Measurements from ENCODE around the gene CD180.
A peak's percentile ranks its signal among the peaks of the same experiment; 100 is the strongest.

Gene CD180

DNA sequence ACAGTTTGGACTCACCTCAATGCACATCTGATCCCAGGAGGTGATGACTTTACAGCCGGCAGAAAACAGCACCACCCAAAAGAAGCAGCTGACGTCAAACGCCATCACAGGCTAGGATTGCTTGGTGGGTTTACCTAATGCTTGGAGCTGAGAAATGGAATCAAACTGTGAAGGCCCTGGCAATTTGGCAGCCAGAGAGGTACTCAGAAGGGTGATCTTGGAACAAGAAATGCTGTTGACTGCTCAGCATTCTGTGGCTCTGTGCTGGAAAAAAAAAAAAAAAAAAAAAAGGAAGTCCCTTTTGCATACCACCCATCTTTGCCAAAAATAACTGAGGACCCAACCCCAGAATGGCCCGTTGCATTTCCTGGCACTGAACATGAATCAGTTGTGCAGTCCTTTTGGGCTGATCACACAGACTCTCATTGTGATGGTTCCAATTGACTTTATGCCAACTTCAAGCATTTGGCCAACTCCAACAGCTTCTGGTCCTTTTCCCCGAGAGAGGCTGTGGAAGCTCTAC is at the start of gene CD180:
Gene CD180, minus strand, starts transcription at position 263 of the 523 bp plus-strand sequence. Its CDS starts 158 bp downstream, at position 105.
- DNase-seq (ENCODE audit: low read depth in 2 of 2): no peak

DNA sequence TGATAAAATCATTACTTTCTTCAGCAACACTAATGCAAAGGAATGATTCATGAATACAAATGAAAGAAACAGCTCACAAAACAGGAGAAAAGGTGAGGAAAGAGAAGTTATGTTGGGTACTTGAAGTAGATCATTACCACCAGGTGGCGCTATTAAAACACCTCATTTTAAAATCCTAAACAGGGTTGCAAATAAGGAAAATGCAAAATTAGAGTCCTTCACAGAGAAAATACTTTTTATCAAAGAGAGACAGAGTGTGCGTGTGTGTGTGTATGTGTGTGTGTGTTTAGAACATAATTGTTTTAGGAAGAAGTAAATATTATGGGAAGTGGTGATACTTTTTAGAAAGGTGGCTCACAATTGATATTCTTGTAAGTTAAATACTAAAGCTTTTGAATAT is 49.5 kb upstream of the CD180 start:
- peak in 1 of 2 donors; percentile 18 for DNase-seq (ENCODE audit: low read depth in 2 of 2)

DNA sequence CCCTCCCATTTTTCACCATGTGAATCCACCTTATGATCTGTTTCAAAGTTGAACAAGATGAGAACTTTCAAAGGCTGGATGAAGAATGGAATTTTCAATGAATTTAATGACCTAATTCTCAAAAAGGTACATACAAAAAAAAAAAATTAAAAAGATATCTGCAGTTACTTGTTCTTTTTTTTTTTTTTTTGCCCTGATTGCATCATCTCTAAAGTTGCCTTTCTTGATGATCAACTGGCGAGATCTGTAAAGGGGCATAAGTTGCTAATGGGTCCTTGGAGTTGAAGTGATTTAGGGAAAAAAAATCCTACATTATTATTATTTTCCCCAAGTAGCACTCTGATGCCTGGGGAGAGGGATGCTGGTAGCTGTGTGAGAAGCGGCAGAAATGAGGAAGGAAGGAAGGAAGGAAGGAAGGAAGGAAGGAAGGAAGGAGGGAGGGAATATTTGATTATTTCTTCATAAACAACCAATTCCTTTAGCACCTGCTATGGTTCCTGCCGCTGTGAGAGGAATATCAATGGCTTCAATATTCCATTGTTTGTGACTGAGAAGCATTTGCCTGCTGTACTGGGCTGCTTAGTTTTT is 48.8 kb upstream of the CD180 start:
- DNase-seq (ENCODE audit: low read depth in 2 of 2): no peak

DNA sequence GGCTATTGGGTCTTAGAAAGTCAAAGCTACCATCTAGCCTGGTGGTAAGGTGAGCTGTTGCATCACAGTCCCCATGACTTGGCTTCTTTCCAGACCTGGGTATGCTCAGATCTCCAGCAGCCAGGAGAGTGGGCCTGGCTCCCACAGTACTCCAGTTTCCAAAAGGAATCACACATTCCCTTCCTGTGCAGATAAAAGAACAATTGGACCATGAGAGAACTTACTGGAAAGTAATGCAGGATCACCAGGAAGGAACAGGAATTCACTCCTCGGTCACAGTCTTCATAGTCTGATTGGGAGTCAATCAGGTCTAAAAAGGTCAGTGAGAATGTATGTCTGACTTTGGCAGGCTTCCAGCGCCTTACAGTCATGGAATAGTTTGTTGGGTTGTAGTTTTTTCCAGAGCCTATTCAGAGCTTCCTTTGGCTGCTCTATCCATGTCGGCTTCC is 47.8 kb upstream of the CD180 start:
- no peak for DNase-seq (ENCODE audit: low read depth in 2 of 2)

DNA sequence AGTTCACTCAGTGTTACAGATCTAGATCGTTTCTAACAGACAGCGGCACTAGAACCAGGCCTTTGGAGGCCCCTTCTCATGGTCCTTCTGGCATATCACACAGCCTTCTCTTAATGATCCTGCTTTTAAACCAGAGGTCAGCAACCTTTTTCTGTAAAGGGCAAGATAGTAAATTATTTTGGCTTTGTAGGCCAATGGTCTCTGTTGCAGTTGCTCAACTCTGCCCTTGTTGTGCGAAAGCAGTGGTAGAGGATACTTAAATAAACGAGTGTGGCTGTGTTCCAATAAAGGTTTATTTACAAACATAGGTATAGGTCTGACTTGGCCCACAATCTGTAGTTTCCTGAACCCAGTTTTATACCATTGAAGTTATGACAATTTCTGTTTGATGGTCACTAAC is 47.3 kb upstream of the CD180 start:
- DNase-seq (ENCODE audit: low read depth in 2 of 2): no peak

DNA sequence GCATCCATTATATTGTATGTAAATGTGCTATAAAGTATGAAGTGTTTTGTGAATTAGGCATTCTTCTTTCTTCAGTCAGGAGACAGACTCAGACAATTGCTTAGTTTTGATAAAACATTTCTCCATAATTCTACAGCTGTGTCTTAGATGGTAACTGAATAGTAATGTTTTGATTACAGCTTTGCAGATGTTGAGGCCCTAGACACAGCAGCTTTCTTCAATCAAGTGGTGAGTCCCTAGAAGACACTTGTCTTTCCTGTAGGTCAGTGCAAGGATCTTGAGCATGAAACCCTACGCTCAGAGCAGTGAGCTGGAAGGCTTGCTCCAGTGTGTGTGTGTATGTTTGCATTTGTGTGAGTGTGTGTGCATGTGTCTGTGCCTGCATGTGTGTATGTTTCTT is 46.8 kb upstream of the CD180 start:
- no peak for DNase-seq (ENCODE audit: low read depth in 2 of 2)

DNA sequence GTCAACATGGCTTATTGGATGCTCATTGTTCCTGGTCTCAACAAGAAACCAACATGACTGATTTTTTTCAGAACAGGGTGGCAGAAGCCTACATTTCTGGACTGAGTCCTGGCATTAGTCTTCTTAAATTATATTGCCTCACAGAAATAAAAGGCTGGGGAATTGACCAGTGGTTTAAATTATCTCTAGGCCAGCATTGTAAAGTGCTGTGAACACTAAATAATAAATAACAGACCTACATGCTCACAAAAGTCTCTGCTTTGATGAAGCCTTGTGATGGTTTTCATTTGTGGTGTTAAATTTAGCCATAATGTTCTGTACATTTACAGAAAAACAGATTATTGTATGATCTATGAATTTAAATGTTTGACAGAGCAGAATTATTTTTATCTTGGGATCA is 44.7 kb upstream of the CD180 start:
- DNase-seq (ENCODE audit: low read depth in 2 of 2): no peak

DNA sequence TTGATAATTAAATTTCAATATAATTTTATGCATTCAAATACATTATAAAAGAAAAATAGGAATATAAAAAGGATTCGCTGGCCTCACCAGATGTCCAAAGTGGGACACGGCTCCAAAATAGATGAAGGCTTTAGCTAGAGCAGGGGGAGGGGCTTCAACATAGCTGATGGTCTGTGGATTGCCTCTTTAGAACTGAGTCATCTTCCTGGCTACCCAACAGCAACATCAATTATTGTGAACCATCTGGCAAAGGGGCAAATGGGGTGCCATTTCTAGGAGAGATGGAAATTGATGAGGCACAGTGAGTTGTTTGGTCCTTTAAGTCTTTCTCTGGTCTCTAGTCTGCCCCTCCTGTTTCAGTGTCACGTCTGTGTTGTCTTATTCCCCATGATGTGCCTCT is 44.2 kb upstream of the CD180 start:
- no peak for DNase-seq (ENCODE audit: low read depth in 2 of 2)

DNA sequence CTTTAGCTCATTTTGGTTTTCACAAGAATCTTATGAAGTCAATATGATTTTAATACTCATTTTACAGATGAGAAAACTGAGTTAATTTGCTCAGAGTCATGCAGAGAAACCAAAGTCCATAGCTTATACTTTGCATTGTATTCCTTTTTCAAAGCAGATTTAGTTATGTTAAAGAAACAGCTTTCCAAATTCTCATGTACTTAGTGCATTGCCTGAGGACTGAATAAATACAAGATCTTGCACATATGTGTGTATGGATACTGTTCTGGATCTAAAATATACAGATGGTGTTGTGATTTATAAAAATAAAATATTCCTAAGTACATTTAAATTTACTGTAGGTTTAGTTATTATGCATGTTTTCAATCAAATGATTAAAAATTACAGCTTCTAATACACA is 43.5 kb upstream of the CD180 start:
- DNase-seq (ENCODE audit: low read depth in 2 of 2): no peak

DNA sequence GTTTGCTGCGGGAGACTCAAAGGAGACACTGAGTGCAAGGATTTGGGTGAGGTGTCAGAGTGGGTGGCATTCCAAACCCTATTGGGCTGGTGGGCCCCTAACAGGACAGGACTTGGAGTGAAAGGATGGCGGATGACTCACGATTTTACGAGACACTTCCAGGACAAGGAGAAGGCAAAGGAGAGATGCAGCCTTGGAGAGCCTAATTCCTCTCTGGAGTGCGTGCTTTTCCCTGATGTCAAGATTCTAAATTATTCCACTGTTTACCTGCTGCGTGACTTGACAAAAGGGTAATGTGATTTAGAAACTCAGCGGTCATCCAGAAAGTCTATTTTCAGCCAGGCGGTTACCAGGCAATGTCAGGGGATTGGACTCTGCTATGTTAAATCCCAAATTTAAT is 41.6 kb upstream of the CD180 start:
- no peak for DNase-seq (ENCODE audit: low read depth in 2 of 2)

DNA sequence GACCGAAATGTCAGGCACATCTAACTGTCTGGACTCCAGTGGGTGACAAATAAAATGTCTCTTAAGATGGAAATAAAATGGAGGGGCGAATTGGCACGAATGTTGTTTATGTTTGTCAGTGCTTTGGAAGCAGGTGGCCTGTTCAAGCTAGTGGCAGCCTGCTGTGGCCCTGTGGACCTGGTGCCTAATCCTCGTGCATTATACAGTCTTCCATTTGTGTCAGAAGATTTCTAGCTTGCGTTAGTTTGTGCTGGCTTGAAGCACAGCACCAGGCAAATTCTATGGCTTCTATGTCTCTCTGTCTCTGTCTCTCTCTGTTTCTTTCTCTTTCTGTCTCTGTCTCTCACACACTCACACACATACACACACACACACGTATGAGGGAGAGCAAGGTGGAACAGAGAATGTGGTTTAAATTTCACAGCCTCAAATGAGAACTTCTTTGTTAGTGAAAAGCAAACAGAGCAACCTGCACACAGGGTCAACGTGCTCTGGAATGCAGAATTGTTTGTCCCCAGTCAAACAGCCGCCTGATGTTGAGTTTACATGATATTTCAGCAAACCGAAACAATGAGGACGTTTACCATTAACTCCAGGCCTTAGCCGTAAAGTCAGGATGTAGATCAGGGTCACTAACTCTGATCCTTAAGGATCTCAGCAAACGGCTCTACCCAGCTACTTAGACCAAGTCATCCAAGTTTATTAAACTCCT is 39.0 kb upstream of the CD180 start:
- no peak for DNase-seq (ENCODE audit: low read depth in 2 of 2)

DNA sequence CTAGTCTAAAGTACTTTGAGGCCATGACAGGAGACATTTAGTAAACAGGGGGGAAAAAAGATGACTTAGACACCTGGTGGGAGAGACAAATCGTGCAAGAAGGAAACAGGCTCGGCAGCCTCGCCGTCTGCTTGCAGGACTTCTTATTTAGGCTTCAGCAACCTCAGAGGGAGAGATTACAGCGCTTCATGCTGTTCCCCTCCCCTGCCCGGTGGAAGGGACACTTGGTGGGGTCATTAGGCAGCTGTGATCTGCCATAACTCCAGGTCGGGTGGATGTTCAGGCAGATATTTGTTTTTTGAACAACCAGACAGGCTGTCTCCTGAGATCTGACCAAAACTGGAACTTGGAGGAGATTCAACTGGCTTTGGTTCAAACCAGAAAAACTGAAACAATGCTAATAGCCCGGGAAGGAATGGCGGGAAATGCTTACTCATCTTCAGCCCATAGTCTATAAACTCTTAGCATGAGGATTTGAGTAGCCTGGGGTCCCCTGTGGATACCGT is 38.1 kb upstream of the CD180 start:
- no peak for DNase-seq (ENCODE audit: low read depth in 2 of 2)

DNA sequence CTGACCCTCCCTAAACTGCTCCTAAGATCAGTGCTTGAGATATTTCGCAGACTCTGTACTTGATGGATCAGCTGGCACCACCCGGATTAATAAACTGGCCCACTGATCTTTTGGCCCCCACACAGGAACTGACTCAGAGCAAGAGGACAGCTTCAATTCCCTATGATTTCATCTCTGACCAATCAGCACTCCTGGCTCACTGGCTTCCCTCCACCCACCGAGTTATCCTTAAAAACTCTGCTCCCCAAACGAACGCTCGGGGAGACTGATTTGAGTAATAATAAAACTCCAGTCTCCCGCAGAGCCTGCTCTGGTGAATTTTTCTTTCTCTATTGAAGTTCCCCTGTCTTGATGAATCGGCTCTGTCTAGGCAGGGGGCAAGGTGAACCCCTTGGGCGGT is 36.5 kb upstream of the CD180 start:
- no peak for DNase-seq (ENCODE audit: low read depth in 2 of 2)

DNA sequence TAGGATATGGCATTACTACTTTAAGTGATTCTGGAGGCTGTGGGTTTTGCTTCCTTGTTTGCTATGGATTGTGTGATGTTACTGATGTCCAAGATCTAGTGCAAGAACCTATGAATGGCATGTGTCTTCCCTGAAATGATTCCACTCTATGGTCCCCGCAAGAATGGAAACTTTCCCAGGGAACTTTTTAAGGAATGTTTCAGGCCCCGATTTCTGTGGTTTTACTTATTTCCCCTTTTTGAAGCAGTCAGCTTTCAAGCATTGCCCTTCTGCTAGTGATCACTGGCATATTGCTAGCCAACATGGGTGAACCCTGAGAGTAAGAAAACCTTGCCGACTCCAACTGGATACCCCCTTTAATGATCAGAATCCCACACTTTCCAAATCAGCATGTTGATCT is 26.6 kb upstream of the CD180 start:
- DNase-seq (ENCODE audit: low read depth in 2 of 2): no peak

DNA sequence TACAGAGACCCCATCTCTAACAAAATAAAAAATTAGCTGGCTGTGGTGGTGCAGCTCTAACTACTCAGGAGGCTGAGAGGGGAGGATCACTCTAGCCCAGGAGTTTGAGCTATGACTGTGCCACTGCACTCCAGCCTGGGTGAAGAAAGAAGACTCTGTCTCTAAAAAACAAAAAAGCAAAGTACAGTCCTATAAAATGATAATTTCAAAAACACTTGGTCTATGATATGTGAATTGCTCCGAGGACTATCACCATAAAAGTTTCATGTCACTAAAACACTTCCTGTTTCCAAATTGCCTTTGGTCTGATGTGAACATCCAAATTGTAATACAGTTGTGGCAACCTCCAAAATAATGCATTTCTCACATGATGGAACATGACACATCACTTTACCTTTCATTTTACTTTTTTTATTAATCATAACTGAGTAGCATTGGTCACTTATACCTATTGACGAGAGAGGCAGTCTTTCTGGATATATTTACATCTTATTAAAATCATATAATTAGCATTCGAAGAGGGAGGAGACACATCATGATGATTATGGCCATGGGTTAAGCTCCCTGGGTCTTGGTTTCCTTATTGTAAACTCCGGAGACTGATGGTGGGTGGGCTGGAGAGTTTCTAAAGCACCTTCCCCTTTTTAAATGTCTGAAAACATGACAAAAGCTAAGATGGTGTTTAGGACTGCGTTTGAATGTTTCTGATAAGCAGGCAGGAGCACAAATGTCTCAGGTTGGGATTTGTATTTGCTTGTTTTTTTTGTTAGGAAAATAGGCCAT is 25.8 kb upstream of the CD180 start:
- no peak for DNase-seq (ENCODE audit: low read depth in 2 of 2)

DNA sequence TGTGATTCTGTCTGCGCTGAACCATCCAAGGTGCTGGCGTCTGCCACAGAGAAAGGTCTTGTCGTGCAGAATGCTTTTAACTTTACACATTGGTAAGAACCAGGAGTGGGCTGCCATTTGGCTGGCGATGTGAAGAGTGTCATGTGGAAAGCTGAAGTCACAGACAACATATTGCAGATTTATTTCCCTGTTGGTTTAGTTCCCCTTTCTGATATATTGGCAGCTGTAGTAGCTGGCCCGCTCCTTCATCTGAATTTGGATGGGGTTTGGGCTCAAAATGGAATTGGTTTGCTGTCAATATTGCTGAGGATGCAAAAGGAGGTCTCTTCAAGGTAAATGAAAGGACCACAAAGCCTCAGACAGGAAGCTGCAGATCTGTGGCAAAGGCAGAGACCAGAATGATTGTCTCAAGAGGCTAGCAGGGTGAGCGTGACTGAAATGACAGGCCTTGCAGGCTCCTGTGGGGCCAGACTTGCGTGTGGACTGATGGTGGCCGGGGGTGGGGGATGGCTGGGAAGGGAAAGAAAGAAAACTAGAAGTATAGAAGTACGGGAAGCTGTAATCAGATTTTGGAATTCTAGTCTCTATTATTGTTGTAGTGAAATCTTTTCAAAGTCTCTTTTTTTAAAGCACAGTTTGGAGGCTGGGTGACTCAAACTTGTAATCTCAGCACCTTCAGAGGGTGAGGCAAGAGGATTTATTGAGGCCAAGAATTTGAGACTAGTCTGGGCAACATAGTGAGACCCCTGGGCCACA is 25.1 kb upstream of the CD180 start:
- DNase-seq (ENCODE audit: low read depth in 2 of 2): no peak

DNA sequence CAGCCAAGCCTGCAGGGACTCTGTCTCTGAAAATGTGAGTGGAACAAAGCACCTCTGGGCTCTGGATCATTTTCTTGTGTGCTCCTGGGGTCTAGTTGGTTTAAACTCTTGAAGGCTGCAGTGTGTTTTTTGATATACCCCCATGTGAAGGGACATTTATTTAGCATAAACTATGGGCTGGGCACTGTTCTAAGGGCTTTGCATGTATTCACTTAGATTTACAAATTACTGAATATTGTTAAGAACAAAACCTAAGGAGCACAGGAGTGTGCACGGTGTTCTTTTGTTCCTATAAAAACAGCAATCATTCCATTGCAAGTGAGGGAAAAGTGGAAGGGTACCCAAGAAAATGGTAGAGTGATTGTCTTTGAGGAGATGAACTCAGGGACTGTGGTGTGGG is 20.0 kb upstream of the CD180 start:
- DNase-seq (ENCODE audit: low read depth in 2 of 2): no peak

DNA sequence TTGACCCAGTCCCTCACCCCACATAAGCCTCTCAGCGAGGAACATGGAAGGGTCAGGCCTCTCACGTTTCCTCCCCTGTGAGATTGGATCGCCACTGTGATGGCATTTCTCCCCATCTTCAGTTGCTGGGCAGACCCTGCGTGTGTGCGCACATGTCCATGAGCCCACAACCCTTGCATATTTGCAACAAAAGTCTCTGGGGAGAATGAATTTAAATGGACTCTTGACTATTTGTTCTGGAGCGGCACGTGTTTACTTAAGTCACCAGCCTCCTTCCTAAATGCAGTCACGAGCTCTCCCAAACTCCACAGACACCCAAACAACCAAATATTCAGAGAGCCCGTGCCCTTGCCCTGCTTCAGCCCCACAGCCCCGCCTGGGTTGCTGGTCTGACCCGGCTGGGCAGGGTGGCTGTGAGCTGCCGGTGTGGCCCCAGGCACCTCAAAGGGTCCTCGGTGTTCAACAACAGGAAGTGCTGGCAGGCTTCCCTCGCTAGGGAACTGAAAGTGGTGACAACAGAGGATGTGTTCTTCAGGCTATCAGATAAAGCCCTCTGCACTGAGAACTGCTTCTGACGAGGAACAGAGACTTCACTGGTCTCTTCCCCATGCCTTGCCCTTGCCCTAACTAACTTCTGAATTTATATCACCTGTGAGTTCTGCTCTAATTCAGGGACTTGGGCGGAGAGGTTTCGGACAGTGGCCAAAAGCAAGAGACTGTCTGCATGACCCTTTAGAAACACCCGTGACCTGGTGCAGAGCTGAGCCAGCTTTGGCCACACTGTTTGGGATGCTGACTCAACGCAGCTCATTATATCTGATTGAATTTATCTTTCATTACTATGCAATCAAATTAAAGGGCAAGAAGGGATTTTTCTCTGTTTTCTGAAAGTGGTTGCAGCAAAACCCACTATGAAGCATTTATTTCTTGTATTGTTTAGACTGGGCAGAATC is 19.2 kb upstream of the CD180 start:
- DNase-seq (ENCODE audit: low read depth in 2 of 2): peak; percentile 23 to 37

DNA sequence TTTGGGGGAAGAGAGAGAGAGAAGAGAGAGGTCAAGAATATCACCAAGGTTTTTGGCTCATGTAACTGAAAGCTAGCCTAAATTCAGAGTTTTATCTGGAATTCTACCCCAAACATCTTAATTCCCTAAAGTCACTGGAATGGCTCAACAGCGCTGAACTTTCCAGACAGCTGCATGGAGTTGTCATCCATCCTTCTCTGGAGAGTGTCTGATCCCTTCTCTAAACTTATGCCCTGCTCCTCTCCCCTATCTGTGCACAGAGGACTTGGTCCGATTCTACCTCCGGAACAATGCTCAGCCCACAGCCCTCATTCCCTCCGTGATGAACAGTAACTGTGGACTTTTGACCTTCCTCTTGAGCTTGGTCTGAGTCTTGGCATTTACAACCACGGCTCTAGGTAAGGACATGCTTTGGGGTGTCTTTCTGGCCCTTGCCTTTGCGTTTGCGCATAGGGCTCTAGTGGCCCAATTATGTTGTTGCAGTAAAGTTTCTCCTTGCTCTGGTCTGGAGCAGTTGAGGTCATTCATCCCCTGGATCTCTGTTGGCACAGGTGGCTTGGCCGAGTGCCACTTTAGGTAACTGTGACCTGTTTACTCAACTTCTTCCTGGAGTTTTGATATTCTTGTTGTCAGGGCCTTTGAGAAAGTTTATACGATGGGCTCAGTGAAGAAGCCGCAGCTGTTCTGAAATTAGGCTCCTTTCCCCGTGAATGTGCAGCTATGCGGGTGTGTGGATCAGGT is 18.3 kb upstream of the CD180 start:
- no peak for DNase-seq (ENCODE audit: low read depth in 2 of 2)

DNA sequence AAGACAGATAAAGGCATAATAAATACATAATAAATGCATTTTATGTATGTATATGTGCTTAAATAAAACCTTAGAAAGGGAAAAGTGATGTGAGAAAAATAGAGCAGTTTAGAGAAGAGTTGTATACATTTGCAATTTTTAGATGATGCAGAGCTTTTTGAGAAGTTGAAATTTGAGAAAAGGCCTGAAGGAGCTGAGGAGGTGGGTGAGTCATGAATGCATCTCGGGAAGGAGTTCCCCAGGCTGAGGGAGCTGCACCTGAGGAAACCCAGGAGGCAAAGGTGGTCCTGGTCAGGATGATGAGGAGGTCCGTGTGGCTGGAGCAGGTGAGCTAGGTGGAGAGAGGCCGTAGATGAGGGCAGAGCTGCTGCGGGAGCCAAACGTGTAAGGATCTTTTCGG is 17.4 kb upstream of the CD180 start:
- no peak for DNase-seq (ENCODE audit: low read depth in 2 of 2)
